Measurements from ENCODE around the gene DAGLA.

DNA sequence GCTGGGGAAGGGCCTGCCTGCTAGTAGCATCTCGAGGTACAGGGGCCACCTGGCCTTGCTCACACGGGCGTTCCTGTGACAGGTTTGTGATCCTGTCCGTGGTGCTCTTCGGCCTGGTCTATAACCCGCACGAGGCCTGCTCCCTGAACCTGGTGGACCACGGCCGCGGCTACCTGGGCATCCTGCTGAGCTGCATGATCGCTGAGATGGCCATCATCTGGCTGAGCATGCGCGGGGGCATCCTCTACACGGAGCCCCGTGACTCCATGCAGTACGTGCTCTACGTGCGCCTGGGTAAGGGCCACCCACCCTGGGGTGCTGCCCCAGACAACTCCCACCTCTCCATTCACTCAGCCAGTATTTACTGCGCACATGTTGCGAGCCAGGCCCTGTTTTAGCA is 40.4 kb downstream of the DAGLA start:
- TF ChIP-seq, protein P1, sequence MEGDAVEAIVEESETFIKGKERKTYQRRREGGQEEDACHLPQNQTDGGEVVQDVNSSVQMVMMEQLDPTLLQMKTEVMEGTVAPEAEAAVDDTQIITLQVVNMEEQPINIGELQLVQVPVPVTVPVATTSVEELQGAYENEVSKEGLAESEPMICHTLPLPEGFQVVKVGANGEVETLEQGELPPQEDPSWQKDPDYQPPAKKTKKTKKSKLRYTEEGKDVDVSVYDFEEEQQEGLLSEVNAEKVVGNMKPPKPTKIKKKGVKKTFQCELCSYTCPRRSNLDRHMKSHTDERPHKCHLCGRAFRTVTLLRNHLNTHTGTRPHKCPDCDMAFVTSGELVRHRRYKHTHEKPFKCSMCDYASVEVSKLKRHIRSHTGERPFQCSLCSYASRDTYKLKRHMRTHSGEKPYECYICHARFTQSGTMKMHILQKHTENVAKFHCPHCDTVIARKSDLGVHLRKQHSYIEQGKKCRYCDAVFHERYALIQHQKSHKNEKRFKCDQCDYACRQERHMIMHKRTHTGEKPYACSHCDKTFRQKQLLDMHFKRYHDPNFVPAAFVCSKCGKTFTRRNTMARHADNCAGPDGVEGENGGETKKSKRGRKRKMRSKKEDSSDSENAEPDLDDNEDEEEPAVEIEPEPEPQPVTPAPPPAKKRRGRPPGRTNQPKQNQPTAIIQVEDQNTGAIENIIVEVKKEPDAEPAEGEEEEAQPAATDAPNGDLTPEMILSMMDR (IDR thresholded peaks at IDR 0.05), result no peak
- TF ChIP-seq, protein P2, sequence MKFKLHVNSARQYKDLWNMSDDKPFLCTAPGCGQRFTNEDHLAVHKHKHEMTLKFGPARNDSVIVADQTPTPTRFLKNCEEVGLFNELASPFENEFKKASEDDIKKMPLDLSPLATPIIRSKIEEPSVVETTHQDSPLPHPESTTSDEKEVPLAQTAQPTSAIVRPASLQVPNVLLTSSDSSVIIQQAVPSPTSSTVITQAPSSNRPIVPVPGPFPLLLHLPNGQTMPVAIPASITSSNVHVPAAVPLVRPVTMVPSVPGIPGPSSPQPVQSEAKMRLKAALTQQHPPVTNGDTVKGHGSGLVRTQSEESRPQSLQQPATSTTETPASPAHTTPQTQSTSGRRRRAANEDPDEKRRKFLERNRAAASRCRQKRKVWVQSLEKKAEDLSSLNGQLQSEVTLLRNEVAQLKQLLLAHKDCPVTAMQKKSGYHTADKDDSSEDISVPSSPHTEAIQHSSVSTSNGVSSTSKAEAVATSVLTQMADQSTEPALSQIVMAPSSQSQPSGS (CRISPR knock-in tag; IDR thresholded peaks at IDR 0.05; ENCODE audit: borderline replicate concordance, low read depth), result no peak

All from WTC11 (cell line).